ENCODE measurements around the gene SIRPG. TPM values are rescaled to one million over a fixed set of nuclear protein-coding genes. Genes with fewer than 3 reads are reported as not detected.
A peak's percentile ranks its signal among the peaks of the same experiment; 100 is the strongest.

The SIRPG gene
- total RNA-seq, 3 donors from 2014 or later (not counting 1 experiment from before 2014, with no cell fraction given): 1.9 to 3.9 (median 3.1) TPM

DNA sequence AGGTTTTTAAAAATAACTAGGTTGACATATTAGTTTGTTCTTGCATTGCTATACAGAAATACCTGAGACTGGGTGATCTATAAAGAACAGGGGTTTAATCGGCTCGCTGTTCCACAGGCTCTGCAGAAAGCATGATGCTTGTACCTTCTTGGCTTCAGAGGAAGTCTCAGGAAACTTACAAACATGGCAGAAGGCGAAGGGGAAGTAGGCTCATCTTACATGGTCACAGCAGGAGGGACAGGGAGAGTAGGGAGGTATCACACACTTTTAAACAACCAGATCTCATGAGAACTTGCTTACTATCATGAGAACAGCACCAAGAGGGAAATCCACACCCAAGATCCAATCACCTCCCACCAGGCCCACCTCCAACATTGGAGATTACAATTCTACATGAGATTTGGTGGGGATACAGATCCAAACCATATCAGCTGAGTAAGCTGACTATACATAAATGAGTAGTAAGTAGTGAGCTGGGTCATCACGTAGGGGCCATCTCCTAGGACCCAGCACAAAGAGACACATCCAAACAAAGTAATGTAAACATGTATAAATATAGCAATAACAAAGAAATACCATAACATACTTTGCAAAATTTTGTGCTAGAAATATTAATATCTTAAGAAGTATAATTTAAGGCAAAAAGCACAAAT, 31.4 kb upstream of the SIRPG start:
- Histone ChIP-seq H3K9me3 (ENCODE audit: control insufficient read depth, insufficient read depth, low read length) (peaks cover 3% of the 10 kb centered on the region), H3K36me3 (ENCODE audit: control insufficient read depth, insufficient read depth, low read length) (no peaks in the 10 kb centered on the region), H3K4me3 (ENCODE audit: low read length) (no peak overlapping the region), H3K4me1 (ENCODE audit: control insufficient read depth, insufficient read depth, low read length) (no peaks in the 10 kb centered on the region), H3K27ac (ENCODE audit: low read length) (no peak overlapping the region), H3K27me3 (ENCODE audit: control insufficient read depth, insufficient read depth, low read length) (no peaks in the 10 kb centered on the region)
- H3K4me1 Mint-ChIP-seq: no peaks in the 10 kb centered on the region
- DNase-seq: no peak
- peaks cover 23 to 42% of the 10 kb centered on the region in 2 donors for H3K27me3 Mint-ChIP-seq (ENCODE audit: low read depth in 2 of 2)
- no peaks in the 10 kb centered on the region for H3K9me3 Mint-ChIP-seq
- H3K36me3 Mint-ChIP-seq: no peaks in the 10 kb centered on the region
- intact Hi-C loops (cut with micrococcal nuclease): no loop called here
- WGBS (ENCODE audit: insufficient coverage): 100% methylated on average over 2 of the region's 4 CpGs
- H3K4me3 Mint-ChIP-seq: no peak overlapping the region
- no peak overlapping the region for H3K27ac Mint-ChIP-seq
- TF ChIP-seq, protein P1, sequence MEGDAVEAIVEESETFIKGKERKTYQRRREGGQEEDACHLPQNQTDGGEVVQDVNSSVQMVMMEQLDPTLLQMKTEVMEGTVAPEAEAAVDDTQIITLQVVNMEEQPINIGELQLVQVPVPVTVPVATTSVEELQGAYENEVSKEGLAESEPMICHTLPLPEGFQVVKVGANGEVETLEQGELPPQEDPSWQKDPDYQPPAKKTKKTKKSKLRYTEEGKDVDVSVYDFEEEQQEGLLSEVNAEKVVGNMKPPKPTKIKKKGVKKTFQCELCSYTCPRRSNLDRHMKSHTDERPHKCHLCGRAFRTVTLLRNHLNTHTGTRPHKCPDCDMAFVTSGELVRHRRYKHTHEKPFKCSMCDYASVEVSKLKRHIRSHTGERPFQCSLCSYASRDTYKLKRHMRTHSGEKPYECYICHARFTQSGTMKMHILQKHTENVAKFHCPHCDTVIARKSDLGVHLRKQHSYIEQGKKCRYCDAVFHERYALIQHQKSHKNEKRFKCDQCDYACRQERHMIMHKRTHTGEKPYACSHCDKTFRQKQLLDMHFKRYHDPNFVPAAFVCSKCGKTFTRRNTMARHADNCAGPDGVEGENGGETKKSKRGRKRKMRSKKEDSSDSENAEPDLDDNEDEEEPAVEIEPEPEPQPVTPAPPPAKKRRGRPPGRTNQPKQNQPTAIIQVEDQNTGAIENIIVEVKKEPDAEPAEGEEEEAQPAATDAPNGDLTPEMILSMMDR (IDR thresholded peaks at IDR 0.05): no peak
- ATAC-seq: no peak

DNA sequence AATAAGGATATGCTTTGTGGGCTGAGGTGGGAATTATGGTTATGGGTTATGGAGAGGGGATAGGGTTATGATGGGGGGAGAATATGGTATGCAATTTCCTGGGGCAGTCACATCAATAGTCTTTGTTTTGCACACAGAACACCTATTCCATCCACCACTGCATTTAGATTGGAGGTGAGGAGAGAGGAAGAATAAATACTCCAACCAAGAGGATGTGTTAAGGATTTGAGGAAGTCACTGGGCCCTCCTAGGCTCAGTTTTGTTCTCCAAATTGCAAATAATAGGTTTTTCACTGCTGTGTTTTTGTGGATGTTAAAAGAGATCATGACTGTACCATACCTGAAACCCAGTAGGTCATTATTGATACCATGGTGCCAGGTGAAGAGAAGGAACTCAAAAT, 29.5 kb upstream of the SIRPG start:
- no peak overlapping the region for H3K4me3 ChIP-seq (ENCODE audit: low read length)
- no peak for ATAC-seq
- no peaks in the 10 kb centered on the region for H3K4me1 Mint-ChIP-seq

DNA sequence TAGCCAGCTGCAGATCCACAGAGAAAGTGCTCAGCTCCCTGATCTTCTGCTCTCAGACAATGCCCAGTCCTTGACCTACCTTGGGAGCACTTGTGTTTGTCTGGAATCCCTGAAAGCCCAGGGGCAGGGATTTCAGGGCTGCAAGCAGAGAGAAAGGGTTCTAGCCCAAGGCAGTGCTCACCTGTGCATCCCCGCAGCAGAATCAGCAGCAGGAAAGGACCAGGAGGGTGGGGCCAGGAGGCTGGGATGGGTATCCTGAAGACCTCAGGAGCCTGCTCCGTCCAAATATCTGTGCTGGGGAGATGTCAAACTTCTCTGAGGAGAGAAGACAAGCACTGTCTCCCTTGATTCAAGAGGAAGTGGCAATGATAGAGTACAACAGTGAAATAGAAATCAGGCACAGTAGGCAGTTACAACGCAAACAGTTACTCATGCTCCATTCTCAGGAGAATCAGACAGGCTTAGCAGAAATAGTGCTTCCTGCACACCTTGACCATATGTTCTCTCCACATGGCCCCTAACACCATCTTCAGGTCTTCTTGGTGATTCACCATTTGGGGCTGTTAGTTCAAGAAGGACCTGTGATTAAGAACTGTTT, 28.7 kb upstream of the SIRPG start:
- peaks cover 0 to 3% of the 10 kb centered on the region in 2 donors for H3K9me3 Mint-ChIP-seq
- H3K27ac Mint-ChIP-seq: no peak overlapping the region
- no peak overlapping the region for H3K27ac ChIP-seq (ENCODE audit: low read length)
- 70% methylated on average over 2 of the region's 3 CpGs for WGBS (ENCODE audit: insufficient coverage)
- H3K9me3 ChIP-seq (ENCODE audit: control insufficient read depth, insufficient read depth, low read length): peaks cover under 1% of the 10 kb centered on the region
- H3K4me3 ChIP-seq (ENCODE audit: low read length): no peak overlapping the region
- no peak overlapping the region for H3K4me3 Mint-ChIP-seq
- TF ChIP-seq, protein P1 (IDR thresholded peaks at IDR 0.05): no peak
- H3K36me3 Mint-ChIP-seq: no peaks in the 10 kb centered on the region
- peaks cover 16 to 21% of the 10 kb centered on the region in 2 donors for H3K27me3 Mint-ChIP-seq (ENCODE audit: low read depth in 2 of 2)
- intact Hi-C loops (cut with micrococcal nuclease): no loop called here
- no peaks in the 10 kb centered on the region for H3K4me1 Mint-ChIP-seq
- H3K36me3 ChIP-seq (ENCODE audit: control insufficient read depth, insufficient read depth, low read length): no peaks in the 10 kb centered on the region
- DNase-seq: peak in 1 of 2 donors; percentile 43
- no peak for ATAC-seq
- no peaks in the 10 kb centered on the region for H3K4me1 ChIP-seq (ENCODE audit: control insufficient read depth, insufficient read depth, low read length)
- no peaks in the 10 kb centered on the region for H3K27me3 ChIP-seq (ENCODE audit: control insufficient read depth, insufficient read depth, low read length)

More for the DNA sequence above, 29.5 kb upstream of the SIRPG start:
- H3K9me3 ChIP-seq (ENCODE audit: control insufficient read depth, insufficient read depth, low read length): peaks cover 3% of the 10 kb centered on the region
- Mint-ChIP-seq H3K27me3 (ENCODE audit: low read depth in 2 of 2) (peaks cover 22 to 29% of the 10 kb centered on the region in 2 donors), H3K4me3 (no peak overlapping the region), H3K9me3 (peaks cover 0 to under 1% of the 10 kb centered on the region in 2 donors), H3K36me3 (no peaks in the 10 kb centered on the region), H3K27ac (no peak overlapping the region)
- no peak for DNase-seq
- H3K36me3 ChIP-seq (ENCODE audit: control insufficient read depth, insufficient read depth, low read length): no peaks in the 10 kb centered on the region
- H3K4me1 ChIP-seq (ENCODE audit: control insufficient read depth, insufficient read depth, low read length): no peaks in the 10 kb centered on the region
- TF ChIP-seq, protein P1 (IDR thresholded peaks at IDR 0.05): no peak
- no peak overlapping the region for H3K27ac ChIP-seq (ENCODE audit: low read length)
- intact Hi-C loops (cut with micrococcal nuclease): no loop called here
- H3K27me3 ChIP-seq (ENCODE audit: control insufficient read depth, insufficient read depth, low read length): no peaks in the 10 kb centered on the region

Measured in natural killer cell (primary cell).